Measurements from ENCODE around the gene PRKG1. TPM values are rescaled to one million over a fixed set of nuclear protein-coding genes. Genes with fewer than 3 reads are reported as not detected.
A peak's percentile ranks its signal among the peaks of the same experiment; 100 is the strongest.

Gene PRKG1
- total and polyA plus RNA-seq, 12 donors: 3.8 to 48.1 (median 29.9) TPM

- H3K36me3 ChIP-seq: no peaks in the 10 kb centered on the region
- peak in 1 of 8 donors; percentile 33 for ATAC-seq
- no peak for TF ChIP-seq CTCF (IDR thresholded peaks at IDR 0.05)
- intact Hi-C loops (cut with DNase I): no loop called here
- H3K27me3 ChIP-seq: no peaks in the 10 kb centered on the region
- no peak overlapping the region for H3K4me3 ChIP-seq
- H3K4me1 ChIP-seq: peaks cover 0 to 4% (median 0%) of the 10 kb centered on the region in 9 donors
- WGBS, 2 donors: 76 to 77% methylated on average over 4 of the region's 4 CpGs
- H3K27ac ChIP-seq: peak overlapping the region in 1 of 10 donors; percentile 42
- no peak for DNase-seq
- no peaks in the 10 kb centered on the region for H3K9me3 ChIP-seq
Observed at GRCh38 chr10:51867956-51868355, 793.7 kb downstream of the PRKG1 start.

- WGBS, 2 donors: 92% methylated on average over 3 of the region's 3 CpGs
- Histone ChIP-seq H3K4me3 (no peak overlapping the region), H3K27ac (no peak overlapping the region), H3K27me3 (no peaks in the 10 kb centered on the region), H3K36me3 (no peaks in the 10 kb centered on the region), H3K4me1 (peaks cover 0 to 26% (median 20%) of the 10 kb centered on the region in 9 donors), H3K9me3 (no peaks in the 10 kb centered on the region)
- DNase-seq (no peak), ATAC-seq (no peak)
- no peak for TF ChIP-seq CTCF (IDR thresholded peaks at IDR 0.05)
- intact Hi-C loops (cut with DNase I): loop anchor here in 1 of 10 donors (10.0 kb wide), 1 partner anchor 1801 kb away; no protein-coding TSS in a partner anchor
Observed at GRCh38 chr10:51874131-51874530, 799.8 kb downstream of the PRKG1 start.

- Histone ChIP-seq H3K27me3 (no peaks in the 10 kb centered on the region), H3K4me1 (peaks cover 0 to 35% (median 26%) of the 10 kb centered on the region in 9 donors), H3K4me3 (no peak overlapping the region), H3K27ac (peak overlapping the region in 5 of 10 donors; percentile 13 to 41 (median 20)), H3K36me3 (no peaks in the 10 kb centered on the region), H3K9me3 (no peaks in the 10 kb centered on the region)
- WGBS, 2 donors: 68 to 76% methylated on average over 5 of the region's 5 CpGs
- intact Hi-C loops (cut with DNase I): loop anchor here in 2 of 10 donors (5.0 to 10.0 kb wide), 2 partner anchors 82 to 1799 kb away; no protein-coding TSS in a partner anchor
- no peak for DNase-seq
- ATAC-seq: no peak
- TF ChIP-seq CTCF (IDR thresholded peaks at IDR 0.05): peak in 1 of 9 donors; percentile 10
Observed at GRCh38 chr10:51875610-51876009, 801.3 kb downstream of the PRKG1 start.

GRCh38 chr10:51876503-51876902 is 802.2 kb downstream of the PRKG1 start:
- intact Hi-C loops (cut with DNase I): loop anchor here in 2 of 10 donors (5.0 to 10.0 kb wide), 2 partner anchors 81 to 1798 kb away; no protein-coding TSS in a partner anchor
- H3K4me1 ChIP-seq: peaks cover 0 to 35% (median 26%) of the 10 kb centered on the region in 9 donors
- DNase-seq (peak in 1 of 2 donors; percentile 13), ATAC-seq (peak in 2 of 8 donors; percentile 34 to 63)
- H3K27me3 ChIP-seq: no peaks in the 10 kb centered on the region
- no peak overlapping the region for H3K4me3 ChIP-seq
- TF ChIP-seq CTCF (IDR thresholded peaks at IDR 0.05): no peak
- peak overlapping the region in 6 of 10 donors; percentile 13 to 44 (median 28) for H3K27ac ChIP-seq
- 50 to 56% methylated on average over 4 of the region's 4 CpGs for WGBS, 2 donors
- H3K36me3 ChIP-seq: no peaks in the 10 kb centered on the region
- peaks cover 0 to 9% (median 6%) of the 10 kb centered on the region in 11 donors for H3K9me3 ChIP-seq
